Measurements from ENCODE around the gene BPI.
"Not testable (repeated sequence)": the region's sequence is repeated elsewhere in the genome, so short reads cannot be mapped to it uniquely, and the experiment has no call there.

BPI gene

GRCh38 chr20:38306379-38306778 lies 2.4 kb downstream of the BPI start:
- DNase-seq, result no peak

- no peak for DNase-seq
These were observed 3.6 kb downstream of the BPI start for GRCh38 chr20:38307371-38308046.

GRCh38 chr20:38308047-38308438 lies 4.1 kb downstream of the BPI start:
- no peak for DNase-seq

- DNase-seq, result no peak
These were observed 4.5 kb downstream of the BPI start for GRCh38 chr20:38308447-38308846.

GRCh38 chr20:38311091-38311490 lies 7.1 kb downstream of the BPI start:
- DNase-seq, result no peak

GRCh38 chr20:38311491-38311890 lies 7.5 kb downstream of the BPI start:
- no peak for DNase-seq

- DNase-seq, result no peak
These were observed 9.7 kb downstream of the BPI start for GRCh38 chr20:38313676-38314075.

GRCh38 chr20:38314350-38314749 lies 10.4 kb downstream of the BPI start:
- DNase-seq, result not testable (repeated sequence)

GRCh38 chr20:38315290-38315966 lies 11.5 kb downstream of the BPI start:
- no peak for DNase-seq

GRCh38 chr20:38316341-38316740 lies 12.4 kb downstream of the BPI start:
- no peak for DNase-seq

GRCh38 chr20:38317422-38317821 lies 13.5 kb downstream of the BPI start:
- no peak for DNase-seq

- no peak for DNase-seq
These were observed 16.3 kb downstream of the BPI start for GRCh38 chr20:38320221-38320620.

GRCh38 chr20:38321959-38322598 lies 18.1 kb downstream of the BPI start:
- peak; percentile 16 for DNase-seq

GRCh38 chr20:38324159-38324558 lies 20.2 kb downstream of the BPI start:
- no peak for DNase-seq

GRCh38 chr20:38325167-38325566 lies 21.2 kb downstream of the BPI start:
- no peak for DNase-seq

GRCh38 chr20:38325905-38326304 lies 21.9 kb downstream of the BPI start:
- no peak for DNase-seq

- DNase-seq, result no peak
These were observed 22.4 kb downstream of the BPI start for GRCh38 chr20:38326309-38326708.

- DNase-seq, result no peak
These were observed 26.7 kb downstream of the BPI start for GRCh38 chr20:38330638-38331037.

- DNase-seq, result no peak
These were observed 27.3 kb downstream of the BPI start for GRCh38 chr20:38331245-38331644.

- no peak for DNase-seq
These were observed 27.9 kb downstream of the BPI start for GRCh38 chr20:38331814-38332213.

- DNase-seq, result no peak
These were observed 30.1 kb downstream of the BPI start for GRCh38 chr20:38334016-38334415.

GRCh38 chr20:38336726-38337125 lies 32.8 kb downstream of the BPI start:
- DNase-seq, result no peak

- no peak for DNase-seq
These were observed 33.7 kb downstream of the BPI start for GRCh38 chr20:38337561-38338140.

Data from NCI-H1092 treated with DMSO at 0.1 percent for 48 hours (cell line).